Activated CD4-positive, CD25-positive, alpha-beta regulatory T cell (primary cell): ENCODE measurements around the gene EPHB2.

Experiments
- DNase-seq, 4 experiments: peaks; one replicate each; lab custom pipeline; 2025; lab: John Stamatoyannopoulos, UW

Gene EPHB2

DNA sequence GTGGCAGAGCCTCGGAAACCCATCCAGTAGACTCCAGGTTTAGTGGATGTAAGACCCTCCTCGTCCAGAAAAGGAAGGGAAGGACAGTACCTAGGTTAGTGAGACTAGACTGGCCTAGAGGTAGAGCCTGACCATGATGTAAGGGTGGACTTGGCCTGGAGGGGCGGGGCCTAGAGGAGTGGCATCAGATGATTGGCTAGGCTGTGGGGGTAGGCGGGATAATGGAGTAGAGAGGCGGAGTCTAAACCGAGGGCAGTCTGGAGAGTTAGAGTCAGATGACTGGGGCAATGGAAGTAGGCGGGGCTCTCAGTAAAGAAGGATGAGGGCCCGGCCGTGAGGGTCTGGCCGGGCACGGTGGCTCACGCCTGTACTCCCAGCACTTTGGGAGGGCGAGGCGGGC, 70.1 kb downstream of the EPHB2 start:
- DNase-seq: no peak

DNA sequence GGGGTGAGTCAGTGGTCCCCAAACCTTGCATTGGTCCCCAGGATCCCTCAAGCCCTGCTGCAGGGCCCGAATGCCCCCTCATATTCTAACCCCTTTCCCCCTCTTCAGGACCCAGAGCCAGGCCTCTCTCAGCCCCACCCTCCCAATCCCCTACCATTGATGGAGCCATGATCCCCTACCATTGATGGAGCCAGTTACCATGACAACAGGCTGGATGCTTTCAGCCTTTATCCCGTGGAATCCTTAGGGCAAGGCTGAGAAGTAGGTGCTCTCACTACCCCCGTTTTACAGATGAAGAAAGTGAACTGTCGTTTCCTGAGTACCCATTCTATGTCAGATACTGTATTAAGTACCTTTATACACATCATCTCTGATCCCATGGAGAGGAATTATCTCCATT, 70.8 kb downstream of the EPHB2 start:
- no peak for DNase-seq

DNA sequence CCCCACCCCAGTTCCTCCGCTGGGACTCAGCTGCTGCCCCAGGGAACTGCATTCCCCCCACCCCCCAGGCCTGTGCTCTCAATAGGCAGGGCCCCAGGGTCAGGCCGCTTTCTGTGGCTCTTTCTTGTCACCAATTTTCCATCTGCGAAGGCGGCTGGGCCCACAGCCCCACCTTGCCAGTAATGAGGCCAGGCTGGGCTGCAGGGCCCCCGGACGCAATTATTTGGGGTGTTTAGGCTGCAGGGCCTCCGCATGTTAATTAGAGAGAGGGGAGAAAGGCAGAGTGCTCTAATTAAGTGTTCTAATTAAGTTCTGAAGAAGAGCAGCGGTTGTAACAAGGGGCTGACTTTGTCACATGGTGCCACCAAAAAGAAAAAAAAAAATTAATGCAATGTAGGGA, 71.8 kb downstream of the EPHB2 start:
- DNase-seq: no peak

DNA sequence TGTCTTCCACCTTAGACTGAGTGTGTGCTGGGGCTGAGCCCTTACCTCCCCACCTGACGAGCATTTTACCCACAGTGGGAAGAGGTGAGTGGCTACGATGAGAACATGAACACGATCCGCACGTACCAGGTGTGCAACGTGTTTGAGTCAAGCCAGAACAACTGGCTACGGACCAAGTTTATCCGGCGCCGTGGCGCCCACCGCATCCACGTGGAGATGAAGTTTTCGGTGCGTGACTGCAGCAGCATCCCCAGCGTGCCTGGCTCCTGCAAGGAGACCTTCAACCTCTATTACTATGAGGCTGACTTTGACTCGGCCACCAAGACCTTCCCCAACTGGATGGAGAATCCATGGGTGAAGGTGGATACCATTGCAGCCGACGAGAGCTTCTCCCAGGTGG, 73.7 kb downstream of the EPHB2 start:
- DNase-seq: no peak

DNA sequence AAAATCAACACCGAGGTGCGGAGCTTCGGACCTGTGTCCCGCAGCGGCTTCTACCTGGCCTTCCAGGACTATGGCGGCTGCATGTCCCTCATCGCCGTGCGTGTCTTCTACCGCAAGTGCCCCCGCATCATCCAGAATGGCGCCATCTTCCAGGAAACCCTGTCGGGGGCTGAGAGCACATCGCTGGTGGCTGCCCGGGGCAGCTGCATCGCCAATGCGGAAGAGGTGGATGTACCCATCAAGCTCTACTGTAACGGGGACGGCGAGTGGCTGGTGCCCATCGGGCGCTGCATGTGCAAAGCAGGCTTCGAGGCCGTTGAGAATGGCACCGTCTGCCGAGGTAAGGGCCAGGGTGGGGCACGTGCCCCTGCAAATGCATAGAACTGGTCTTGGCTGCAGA, 74.1 kb downstream of the EPHB2 start:
- no peak for DNase-seq

DNA sequence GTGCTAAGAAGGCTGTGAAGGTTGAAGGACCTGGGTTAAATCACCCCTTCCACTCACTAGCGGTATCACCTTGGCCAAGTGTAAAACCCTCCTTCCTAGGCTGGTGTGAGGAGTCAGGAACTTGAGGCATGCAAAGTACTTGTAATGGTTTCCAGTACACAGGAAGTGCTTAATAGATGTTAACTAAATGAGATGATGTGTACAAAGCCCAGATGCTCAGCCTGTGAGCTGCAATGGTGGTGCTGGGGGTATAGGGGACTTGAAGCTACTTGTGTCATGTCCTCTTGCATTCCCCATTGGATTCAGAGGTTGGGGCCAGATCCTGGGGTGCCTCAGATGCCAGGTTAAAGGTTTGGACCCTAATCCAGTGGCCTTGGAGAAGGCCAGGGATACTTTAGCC, 75.5 kb downstream of the EPHB2 start:
- DNase-seq: no peak

DNA sequence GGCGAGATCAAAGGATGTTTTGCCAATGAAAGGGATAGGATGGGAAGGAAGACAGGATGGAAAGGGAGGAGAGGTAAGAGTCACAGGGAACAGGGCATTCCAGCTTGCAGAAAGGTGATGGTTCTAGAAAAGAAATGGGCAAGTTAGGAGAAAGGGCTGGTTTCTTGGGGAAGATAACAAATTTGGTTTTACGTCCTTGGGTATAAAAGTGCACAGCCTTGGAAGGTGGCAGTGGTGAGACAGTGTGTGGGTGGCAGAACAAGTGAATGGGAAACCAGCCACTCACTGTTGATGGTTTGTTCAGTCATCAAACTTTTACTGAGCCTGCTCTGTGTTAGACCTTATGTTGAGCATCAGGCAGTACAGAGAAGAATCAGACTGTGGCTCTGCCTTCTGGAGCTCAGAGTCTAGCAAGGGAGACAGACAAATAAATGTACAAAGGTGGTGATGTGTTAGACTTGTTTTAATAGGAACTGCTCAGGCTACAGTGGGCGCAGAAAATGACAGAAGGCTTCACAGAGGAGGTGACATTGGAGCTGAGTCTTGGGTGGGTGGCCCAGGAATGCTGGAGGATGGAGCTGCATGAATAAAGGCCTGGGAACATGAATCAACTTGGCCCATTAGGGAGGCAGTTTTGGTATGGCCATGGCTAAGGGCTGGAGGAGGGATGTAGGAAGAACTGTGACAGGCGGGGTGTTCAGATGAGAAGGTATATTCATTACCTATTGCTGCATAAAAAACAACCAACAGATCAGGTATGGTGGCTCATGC, 76.3 kb downstream of the EPHB2 start:
- DNase-seq: no peak

DNA sequence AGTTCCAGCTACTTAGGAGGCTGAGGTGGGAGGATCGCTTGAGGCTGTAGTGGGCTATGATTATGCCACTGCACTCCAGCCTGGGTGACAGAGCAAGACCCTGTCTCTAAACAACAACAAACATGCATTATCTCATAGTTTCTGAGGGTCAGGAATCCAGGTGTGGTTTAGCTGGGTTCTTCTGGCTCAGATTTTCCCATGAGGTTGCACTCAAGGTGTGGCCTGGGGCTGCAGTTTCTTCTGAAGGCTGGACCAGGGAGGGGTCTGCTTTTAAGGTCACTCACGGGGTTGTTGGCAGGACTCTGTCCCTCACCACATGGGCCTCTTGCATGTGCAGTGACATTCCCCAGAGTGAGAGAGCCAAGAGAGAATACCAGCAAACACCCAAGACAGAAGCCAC, 77.0 kb downstream of the EPHB2 start:
- no peak for DNase-seq

DNA sequence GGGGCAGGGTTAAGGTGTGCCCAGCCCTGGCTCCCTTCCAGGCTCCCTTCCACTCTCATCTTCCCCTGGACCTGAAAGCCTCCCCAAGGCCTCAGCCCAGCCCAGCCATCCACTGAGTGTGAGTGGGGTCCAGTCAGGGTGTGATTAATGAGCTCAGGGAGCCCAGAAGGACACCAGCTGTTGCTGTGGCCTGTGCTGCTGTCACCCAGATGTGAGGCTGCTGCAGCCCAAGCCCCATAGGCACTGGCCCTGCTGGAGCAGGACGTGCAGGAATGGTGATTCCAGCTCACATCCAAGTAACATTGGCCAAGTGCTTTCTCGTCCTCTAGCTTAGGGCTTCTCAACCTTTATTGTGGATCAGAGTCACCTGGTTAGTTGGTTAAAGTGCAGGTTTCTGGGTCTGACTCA, 77.6 kb downstream of the EPHB2 start:
- no peak for DNase-seq

DNA sequence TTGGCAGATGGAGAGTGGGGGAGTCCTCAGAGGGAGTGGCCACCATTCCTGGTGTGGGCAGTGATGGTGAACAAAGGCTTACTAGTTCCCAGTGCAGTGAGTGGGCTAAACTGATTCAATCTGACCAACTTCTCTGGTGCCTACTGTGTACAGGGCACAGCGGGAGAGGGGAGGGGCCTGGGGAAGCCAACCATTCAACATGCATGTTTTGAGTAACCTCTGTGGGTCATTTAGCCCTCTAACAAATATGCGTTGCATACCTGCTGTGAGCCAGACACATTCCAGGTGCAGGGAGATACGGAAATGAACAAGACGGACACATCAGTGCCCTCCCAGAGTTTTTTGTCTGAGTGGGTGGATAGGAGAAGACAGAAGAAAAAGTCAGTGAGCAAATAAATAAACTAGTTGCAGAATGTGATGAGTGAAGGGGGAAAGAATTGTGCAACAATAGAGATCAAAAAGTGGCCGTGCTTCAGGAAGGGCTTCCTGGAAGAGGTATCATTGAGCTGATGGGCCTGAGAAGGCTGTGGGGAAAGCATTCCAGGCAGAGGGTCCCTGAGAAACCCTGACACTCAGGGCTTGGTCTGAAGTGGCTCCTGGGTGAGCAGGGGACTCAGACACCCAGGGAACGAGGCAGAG, 78.8 kb downstream of the EPHB2 start:
- DNase-seq: no peak

DNA sequence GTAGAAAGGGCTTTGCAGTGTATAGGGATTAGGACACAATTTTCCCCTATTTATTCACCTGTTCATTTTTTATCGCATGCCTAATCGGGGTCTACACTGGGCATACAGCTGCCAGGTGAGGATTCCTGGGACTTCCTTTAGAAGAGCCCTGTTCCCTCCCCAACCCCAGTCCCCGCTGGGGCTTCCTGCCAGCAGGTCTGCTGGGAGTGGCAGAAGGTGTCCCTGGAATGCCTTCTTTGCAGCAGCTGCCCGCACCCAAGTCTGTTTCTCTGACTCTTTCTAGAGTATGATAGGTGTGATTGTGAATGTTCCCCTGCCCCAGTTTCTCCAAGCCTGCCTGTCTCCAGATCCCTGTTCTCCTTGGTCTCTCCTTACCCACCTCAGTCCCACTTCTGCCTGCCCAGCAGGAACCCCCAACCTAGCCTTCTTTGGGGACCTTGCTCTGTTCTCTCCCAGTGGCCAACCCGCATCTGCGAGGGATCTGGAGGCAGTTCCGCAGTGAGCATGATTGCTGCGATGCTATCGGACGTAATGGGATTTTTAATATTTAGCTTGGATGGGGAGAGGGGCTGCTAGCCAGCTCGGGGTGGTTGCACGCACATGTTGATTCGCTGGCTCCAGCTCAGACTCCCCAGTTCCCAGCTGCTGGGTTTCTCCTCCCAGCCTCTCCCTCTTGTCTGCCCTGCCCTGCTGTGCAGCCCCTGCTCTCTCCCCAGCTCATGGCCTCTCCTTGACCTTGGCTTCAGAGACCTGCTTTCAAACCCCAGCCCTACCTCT, 79.8 kb downstream of the EPHB2 start:
- no peak for DNase-seq

DNA sequence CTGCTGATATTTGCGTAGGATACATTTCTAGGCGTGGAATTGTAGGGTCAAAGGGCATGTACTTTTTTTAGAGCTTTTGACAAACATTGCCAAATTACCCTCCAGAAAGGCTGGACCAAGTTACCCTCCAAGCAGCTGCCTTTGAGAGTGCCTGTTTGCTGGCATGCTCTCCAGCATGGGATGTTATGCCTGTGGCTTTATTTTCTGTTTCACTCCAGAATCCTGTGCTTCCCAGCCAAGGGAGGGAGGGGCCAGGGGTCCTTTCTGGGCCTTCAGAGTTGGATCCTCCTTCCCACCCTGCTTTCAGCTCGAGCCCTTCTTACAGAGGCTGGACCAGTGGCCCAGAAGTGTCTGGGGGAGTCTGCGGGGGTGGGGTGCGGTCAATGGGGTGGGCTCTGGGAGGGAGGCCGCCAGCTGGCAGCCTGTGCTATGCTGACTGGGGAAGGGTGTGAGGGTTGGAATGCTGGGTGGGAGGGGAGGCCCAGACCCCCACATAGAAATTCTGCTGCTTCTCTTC, 81.2 kb downstream of the EPHB2 start:
- DNase-seq: no peak

DNA sequence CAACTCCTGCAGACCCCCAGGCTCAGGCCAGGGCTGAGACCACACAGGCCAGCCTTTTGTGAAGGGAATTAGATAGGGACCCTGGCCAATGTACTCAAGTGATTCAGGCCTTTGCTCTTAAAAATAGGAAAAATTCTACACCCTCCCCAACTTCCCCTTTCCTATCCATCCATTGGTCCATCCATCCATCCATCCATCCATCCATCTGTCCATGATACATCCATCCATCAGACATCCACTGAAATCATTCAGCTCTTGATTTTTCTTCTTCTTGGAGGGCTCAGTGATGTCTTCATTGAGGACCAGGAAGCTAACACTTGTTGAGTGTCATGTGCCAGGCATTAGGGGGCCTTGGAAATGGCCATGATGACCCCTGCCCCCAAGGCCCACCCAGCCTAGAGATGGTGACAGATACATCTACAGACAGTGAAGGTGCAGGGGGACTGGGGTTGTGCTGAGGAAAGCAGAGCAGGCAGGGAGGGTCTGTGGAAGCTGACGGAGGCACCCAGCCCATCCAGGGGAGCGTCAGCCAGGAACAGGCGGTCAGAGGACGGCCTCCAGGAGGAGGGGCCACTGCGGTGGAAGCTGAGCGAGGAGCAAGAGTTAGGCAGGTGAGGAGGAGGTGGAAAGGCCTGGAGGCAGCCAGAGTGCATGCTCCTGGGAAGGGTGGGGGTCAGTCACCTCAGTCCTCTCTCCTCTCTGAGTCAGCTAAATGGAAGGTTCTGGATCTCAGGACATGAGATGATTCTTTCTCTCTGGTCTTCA, 81.9 kb downstream of the EPHB2 start:
- DNase-seq: no peak

DNA sequence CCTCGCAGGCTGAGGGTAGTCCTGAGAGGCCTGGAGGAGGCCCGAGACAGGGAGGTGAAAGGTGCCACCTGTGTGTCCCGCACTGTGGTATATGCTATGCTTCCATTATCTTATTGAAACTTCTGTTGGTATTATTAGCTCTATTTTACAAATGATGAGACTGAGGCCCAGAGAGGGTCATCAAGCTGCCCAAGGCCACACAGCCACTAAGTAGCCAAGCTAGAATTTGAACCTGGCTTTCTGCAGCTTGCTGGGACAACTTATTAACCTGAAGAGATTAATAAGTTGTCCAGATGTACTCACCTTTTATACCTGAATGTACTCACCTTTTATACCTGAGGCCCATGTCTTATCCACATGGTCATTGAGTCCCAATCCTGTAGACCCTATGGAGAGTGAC, 83.0 kb downstream of the EPHB2 start:
- DNase-seq: no peak

DNA sequence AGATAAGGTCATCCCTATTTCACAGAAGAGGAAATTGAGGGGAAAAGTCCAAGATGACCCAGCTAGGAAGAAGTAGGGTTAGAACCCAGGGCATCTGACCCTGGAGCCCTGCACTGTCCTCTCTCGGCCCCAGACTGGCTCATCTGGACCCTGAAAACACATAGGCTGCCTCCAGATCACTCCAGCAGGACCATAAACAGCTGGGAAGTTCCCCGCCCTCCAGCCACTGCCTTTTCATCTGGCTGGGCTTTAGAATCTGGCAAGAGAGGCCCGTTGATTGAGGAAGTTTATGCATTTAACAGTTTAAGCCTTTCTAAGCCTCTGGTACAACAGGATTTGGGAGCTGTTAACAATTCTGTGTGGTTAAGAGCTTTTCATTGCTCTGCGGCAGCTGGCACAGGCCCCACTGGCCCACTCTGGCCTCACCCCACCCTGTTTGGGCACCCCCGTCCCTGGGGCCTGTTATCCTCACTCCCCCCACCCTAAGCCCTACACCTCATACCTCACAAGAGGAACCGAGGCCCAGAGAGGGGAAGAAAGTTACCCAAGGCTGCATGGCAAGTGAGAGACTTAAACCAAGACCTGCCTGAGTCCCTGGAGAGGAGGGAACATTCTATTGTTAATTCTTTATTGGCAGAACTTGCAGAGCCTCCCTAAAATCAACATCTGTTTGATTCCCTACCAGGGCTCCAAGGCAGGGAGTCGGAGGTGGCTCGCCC, 84.2 kb downstream of the EPHB2 start:
- DNase-seq: no peak

DNA sequence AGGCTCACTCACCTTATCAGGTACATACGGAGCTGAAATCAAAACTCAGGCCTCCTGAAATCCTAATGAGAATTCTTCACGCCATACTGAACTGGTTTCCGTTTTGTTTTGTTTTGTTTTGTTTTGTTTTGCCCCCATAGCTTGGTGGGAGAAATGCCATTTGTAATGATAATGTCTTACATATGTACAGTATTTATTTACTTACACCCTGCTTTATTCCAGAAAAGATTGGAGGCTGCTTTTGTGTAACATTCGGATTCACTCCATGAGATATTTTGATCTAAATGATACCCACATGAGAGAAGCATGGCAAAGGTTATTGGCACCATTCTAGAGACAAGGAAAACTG, 84.7 kb downstream of the EPHB2 start:
- DNase-seq: no peak

DNA sequence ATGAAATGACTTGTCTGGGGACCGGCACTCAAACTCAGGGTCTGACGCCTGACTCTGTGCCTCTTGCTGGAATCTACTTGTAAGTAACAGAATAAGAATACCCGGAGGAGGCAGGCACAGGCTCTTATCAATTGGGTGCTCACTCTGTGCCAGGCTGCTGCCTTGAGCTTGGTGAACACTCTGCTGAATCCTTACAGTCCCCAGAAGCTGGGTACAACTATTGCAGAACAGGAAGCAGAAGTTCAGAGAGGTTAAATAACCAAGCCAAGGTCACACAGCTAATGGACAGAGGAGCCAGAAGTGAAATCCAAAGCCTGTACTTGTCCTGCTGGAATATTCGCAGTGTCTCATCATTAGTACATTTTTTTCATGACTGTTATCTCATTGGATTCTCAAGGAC, 86.0 kb downstream of the EPHB2 start:
- no peak for DNase-seq

DNA sequence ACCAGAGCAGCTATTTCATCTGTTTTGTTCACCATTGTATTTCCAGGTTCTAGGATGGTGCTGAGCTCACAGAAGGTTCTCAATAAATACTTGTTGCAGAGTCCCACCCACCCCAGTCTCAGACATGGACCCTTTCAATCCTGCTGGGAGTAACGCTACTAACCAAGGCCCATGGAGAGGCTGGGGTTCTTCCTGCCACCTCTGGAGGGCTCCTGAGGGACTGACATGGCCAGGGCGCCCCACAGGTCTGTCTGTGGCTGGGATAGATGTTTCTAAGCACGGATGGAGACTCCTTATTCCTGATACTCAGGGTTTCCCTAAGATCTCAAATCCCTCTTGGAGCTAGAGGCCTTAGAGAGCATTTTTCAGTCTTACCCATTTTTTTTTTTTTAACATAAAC, 87.4 kb downstream of the EPHB2 start:
- DNase-seq: no peak

DNA sequence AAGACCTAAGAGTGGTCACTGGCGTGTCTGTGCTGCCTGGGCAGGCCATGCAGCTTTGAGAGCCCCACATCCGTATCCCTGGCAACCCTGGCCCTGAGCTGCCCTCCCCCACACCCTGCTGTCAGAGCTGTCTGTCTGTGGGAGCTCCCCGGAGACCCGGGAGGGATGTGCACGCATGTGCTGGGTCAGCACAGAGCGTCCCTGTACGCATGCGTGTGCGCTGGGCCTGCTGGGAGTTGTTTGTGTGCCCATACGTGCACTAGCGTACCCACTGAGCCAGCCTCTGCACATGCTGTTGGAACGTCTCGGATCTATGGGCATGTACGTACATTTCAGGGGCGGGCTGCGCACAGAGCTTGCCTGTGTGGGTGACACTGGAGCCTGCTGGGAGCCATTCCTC, 89.3 kb downstream of the EPHB2 start:
- no peak for DNase-seq

DNA sequence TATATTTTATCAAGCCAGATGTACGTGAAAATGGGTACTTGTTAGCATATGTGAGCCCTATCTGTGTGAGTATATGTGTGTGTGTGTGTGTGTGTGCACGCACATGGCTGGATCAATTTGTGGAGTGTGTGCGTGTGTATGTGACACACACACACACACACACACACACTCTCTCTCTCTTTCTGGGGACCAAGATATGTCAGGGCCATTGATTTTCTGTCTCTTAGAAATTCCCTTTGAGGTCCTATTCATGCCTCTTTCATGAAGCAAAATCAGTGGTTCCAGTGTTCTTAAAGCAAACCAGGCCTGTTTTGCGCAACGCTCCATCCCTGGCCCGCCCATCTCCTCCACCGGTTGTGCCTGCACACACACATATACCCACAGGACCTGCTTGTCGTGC, 90.0 kb downstream of the EPHB2 start:
- no peak for DNase-seq

DNA sequence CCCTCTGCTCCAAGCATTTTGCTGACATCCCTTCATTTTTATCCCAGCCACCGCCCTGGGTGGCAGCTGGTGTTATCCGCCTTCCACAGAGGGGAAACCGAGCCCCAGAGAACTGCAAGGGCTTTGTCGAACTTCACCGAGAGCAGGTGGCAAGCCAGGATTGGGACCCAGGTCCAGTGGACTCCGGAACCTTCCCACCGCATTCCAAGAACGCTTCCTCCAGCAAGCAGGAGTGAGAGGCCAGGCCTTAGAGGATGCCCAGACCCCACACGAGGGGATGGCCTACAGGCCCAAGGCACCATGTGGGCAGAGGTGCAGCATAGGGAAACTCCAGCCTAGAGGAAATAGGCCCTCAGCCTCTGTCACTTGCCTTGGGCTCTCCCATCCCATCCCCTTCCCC, 90.7 kb downstream of the EPHB2 start:
- DNase-seq: no peak

DNA sequence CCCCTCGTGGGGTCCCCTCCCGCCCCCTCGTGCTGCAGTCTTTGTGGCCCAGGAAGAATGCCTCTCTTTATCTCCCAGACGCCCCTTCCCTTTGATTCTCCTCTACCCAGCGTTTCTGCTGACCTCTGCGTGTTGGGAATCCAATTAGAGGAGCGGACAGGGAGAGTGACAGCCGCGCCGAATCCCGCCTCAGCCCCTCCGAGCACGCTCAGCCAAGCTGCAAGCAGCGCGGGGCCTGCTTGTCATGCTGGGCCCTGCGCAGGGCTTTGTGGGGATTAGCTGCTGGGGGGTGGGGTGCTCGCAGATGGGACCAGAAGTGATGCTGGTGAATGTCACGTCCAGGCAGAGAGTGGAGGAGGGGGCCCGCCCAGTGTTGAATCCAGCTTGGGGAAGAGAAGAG, 91.1 kb downstream of the EPHB2 start:
- DNase-seq: no peak
